ENCODE data around the gene PCDH15.

- TF ChIP-seq CTCF (conservative IDR thresholded peaks at IDR 0.05; ENCODE audit: low read depth, low read length) (no peak), EZH2 (IDR thresholded peaks at IDR 0.05; ENCODE audit: borderline replicate concordance, low read depth, low read length, poor library complexity, severe bottlenecking) (no peak)
Observed at GRCh38 chr10:54681136-54681535, 119.9 kb downstream of the PCDH15 start.

Measured in A673 (cell line).